Measurements from ENCODE around the gene PSD. TPM values are rescaled to one million over a fixed set of nuclear protein-coding genes. Genes with fewer than 3 reads are reported as not detected.

Gene PSD
- total RNA-seq (1 to 10 TPM in 1 of 2 donors, under 1 TPM in 1; 0.16 to 1.4 TPM), polyA plus RNA-seq (under 1 TPM; 0.25 to 0.33 TPM)
- long read RNA-seq, donor 1, partial matches to known transcripts, result 0 of 1 reads
- long read RNA-seq, donor 1, other reads (novel, unspliced or antisense), result 1 of 1 reads
- long read RNA-seq, donor 2, partial matches to known transcripts, result 1 of 3 reads
- long read RNA-seq, donor 2, other reads (novel, unspliced or antisense), result 2 of 3 reads

GRCh38 chr10:102418622-102419268, at the start of gene PSD:
Gene PSD, minus strand, starts transcription at chr10:102418785. Its CDS starts 1,747 bp downstream, at chr10:102417038.
- no peak for ATAC-seq (ENCODE audit: low FRiP score)

GRCh38 chr10:102467971-102468438, 49.4 kb upstream of the PSD start:
- H3K27me3 ChIP-seq (ENCODE audit: control insufficient read depth in 1 of 2, insufficient read depth in 2 of 2, low read length in 1 of 2), result no peaks in the 10 kb centered on the region
- no peaks in the 10 kb centered on the region for H3K36me3 ChIP-seq (ENCODE audit: control insufficient read depth in 1 of 2, insufficient read depth in 2 of 2, low read length in 1 of 2)
- no peak overlapping the region for H3K4me3 ChIP-seq (ENCODE audit: low read length in 2 of 2)
- DNase-seq (no peak), ATAC-seq (ENCODE audit: low FRiP score) (no peak)
- intact Hi-C loops (cut with DNase I), result no loop called here
- WGBS, 2 donors, result 58 to 71% methylated on average over 6 of the region's 6 CpGs
- no peaks in the 10 kb centered on the region for H3K4me1 ChIP-seq (ENCODE audit: control insufficient read depth in 1 of 2, insufficient read depth in 2 of 2, low read length in 2 of 2)
- no peaks in the 10 kb centered on the region for H3K9me3 ChIP-seq (ENCODE audit: control insufficient read depth, low read length)
- no peak overlapping the region for H3K27ac ChIP-seq (ENCODE audit: low read depth in 1 of 2, low read length in 2 of 2)

More at GRCh38 chr10:102418622-102419268, at the start of gene PSD:
- H3K4me3 ChIP-seq (ENCODE audit: low read length in 2 of 2), result no peak within 1 kb of the TSS
- DNase-seq, result no peak
- H3K27ac ChIP-seq (ENCODE audit: low read depth in 1 of 2, low read length in 2 of 2), result no peak within 1 kb of the TSS
- 2% methylated on average over 33 to 45 of the region's 45 CpGs for WGBS, 2 donors
- no peaks in the 10 kb centered on the region for H3K4me1 ChIP-seq (ENCODE audit: control insufficient read depth in 1 of 2, insufficient read depth in 2 of 2, low read length in 2 of 2)
- H3K27me3 ChIP-seq (ENCODE audit: control insufficient read depth in 1 of 2, insufficient read depth in 2 of 2, low read length in 1 of 2), result no peaks in the 10 kb centered on the region
- H3K9me3 ChIP-seq (ENCODE audit: control insufficient read depth, low read length), result no peaks in the 10 kb centered on the region
- intact Hi-C loops (cut with DNase I), result no loop called here
- no peaks in the 10 kb centered on the region for H3K36me3 ChIP-seq (ENCODE audit: control insufficient read depth in 1 of 2, insufficient read depth in 2 of 2, low read length in 1 of 2)

DNA sequence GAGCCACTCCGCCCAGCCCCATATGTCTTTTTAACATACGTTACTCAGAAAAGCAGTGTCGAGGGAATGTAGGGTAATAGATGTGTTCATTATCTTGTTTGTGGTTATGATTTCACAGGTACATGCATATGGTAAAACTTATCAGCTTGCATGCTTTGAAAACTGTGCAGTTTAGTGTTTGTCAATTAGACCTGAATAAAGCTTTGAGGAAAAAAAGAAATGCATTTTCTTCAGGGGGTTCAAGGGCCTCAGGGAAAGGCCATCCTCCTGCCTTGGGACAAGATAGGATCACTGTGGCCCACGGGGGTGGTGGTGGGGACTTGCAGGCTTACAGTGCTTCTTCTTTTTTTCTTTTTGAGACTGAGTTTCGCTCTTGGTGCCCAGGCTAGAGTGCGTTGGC, 48.7 kb upstream of the PSD start:
- no peak for DNase-seq
- no peaks in the 10 kb centered on the region for H3K9me3 ChIP-seq (ENCODE audit: control insufficient read depth, low read length)
- H3K4me1 ChIP-seq (ENCODE audit: control insufficient read depth in 1 of 2, insufficient read depth in 2 of 2, low read length in 2 of 2), result no peaks in the 10 kb centered on the region
- H3K36me3 ChIP-seq (ENCODE audit: control insufficient read depth in 1 of 2, insufficient read depth in 2 of 2, low read length in 1 of 2), result no peaks in the 10 kb centered on the region
- intact Hi-C loops (cut with DNase I), result no loop called here
- no peak for ATAC-seq (ENCODE audit: low FRiP score)
- WGBS, 2 donors, result 73 to 93% methylated on average over 6 of the region's 6 CpGs
- no peak overlapping the region for H3K27ac ChIP-seq (ENCODE audit: low read depth in 1 of 2, low read length in 2 of 2)
- no peaks in the 10 kb centered on the region for H3K27me3 ChIP-seq (ENCODE audit: control insufficient read depth in 1 of 2, insufficient read depth in 2 of 2, low read length in 1 of 2)
- no peak overlapping the region for H3K4me3 ChIP-seq (ENCODE audit: low read length in 2 of 2)

GRCh38 chr10:102465466-102465865, 46.9 kb upstream of the PSD start:
- no peaks in the 10 kb centered on the region for H3K27me3 ChIP-seq (ENCODE audit: control insufficient read depth in 1 of 2, insufficient read depth in 2 of 2, low read length in 1 of 2)
- H3K4me1 ChIP-seq (ENCODE audit: control insufficient read depth in 1 of 2, insufficient read depth in 2 of 2, low read length in 2 of 2), result no peaks in the 10 kb centered on the region
- H3K4me3 ChIP-seq (ENCODE audit: low read length in 2 of 2), result no peak overlapping the region
- 45 to 54% methylated on average over 3 of the region's 3 CpGs for WGBS, 2 donors
- intact Hi-C loops (cut with DNase I), result no loop called here
- no peak overlapping the region for H3K27ac ChIP-seq (ENCODE audit: low read depth in 1 of 2, low read length in 2 of 2)
- DNase-seq, result no peak
- no peaks in the 10 kb centered on the region for H3K9me3 ChIP-seq (ENCODE audit: control insufficient read depth, low read length)
- ATAC-seq (ENCODE audit: low FRiP score), result no peak
- H3K36me3 ChIP-seq (ENCODE audit: control insufficient read depth in 1 of 2, insufficient read depth in 2 of 2, low read length in 1 of 2), result no peaks in the 10 kb centered on the region

- Histone ChIP-seq H3K9me3 (ENCODE audit: control insufficient read depth, low read length) (no peaks in the 10 kb centered on the region), H3K27me3 (ENCODE audit: control insufficient read depth in 1 of 2, insufficient read depth in 2 of 2, low read length in 1 of 2) (no peaks in the 10 kb centered on the region), H3K36me3 (ENCODE audit: control insufficient read depth in 1 of 2, insufficient read depth in 2 of 2, low read length in 1 of 2) (no peaks in the 10 kb centered on the region), H3K4me1 (ENCODE audit: control insufficient read depth in 1 of 2, insufficient read depth in 2 of 2, low read length in 2 of 2) (no peaks in the 10 kb centered on the region), H3K4me3 (ENCODE audit: low read length in 2 of 2) (no peak overlapping the region), H3K27ac (ENCODE audit: low read depth in 1 of 2, low read length in 2 of 2) (no peak overlapping the region)
- DNase-seq (no peak), ATAC-seq (ENCODE audit: low FRiP score) (no peak)
- WGBS, 2 donors, result 89 to 92% methylated on average over 10 of the region's 10 CpGs
- intact Hi-C loops (cut with DNase I), result no loop called here
Observed at GRCh38 chr10:102463983-102464382, 45.4 kb upstream of the PSD start.

DNA sequence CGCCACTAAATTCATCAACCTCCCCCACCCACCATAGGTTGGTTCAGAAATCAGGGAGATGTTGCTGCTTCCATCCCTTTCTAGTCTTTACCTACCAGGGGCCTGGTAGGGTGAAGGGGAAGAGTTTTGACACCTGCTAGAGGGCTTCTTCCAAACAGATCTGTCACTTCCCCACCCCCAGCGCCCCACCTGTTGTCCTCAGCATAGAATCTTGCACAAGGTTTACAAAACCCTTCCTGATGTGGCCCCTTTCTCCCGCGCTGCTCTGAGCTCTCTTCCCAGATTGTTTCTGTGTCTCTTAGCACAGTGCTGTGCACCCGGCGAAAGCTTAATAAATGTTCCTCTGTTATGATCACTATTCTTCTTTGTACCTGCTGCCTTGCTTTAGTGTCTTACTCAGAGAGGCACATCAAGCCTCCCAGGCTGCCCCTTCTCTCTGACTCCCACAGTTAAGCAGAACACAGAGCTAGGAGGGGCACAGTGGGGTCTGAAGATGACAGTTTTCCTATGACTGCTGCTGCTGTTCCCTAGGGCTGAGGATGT, 44.0 kb upstream of the PSD start:
- DNase-seq (no peak), ATAC-seq (ENCODE audit: low FRiP score) (no peak)
- no peaks in the 10 kb centered on the region for H3K9me3 ChIP-seq (ENCODE audit: control insufficient read depth, low read length)
- no peak overlapping the region for H3K27ac ChIP-seq (ENCODE audit: low read depth in 1 of 2, low read length in 2 of 2)
- no peak overlapping the region for H3K4me3 ChIP-seq (ENCODE audit: low read length in 2 of 2)
- H3K4me1 ChIP-seq (ENCODE audit: control insufficient read depth in 1 of 2, insufficient read depth in 2 of 2, low read length in 2 of 2), result no peaks in the 10 kb centered on the region
- intact Hi-C loops (cut with DNase I), result no loop called here
- no peaks in the 10 kb centered on the region for H3K36me3 ChIP-seq (ENCODE audit: control insufficient read depth in 1 of 2, insufficient read depth in 2 of 2, low read length in 1 of 2)
- WGBS, 2 donors, result 68 to 73% methylated on average over 6 of the region's 6 CpGs
- no peaks in the 10 kb centered on the region for H3K27me3 ChIP-seq (ENCODE audit: control insufficient read depth in 1 of 2, insufficient read depth in 2 of 2, low read length in 1 of 2)

GRCh38 chr10:102461187-102462054, 42.8 kb upstream of the PSD start:
- no peaks in the 10 kb centered on the region for H3K4me1 ChIP-seq (ENCODE audit: control insufficient read depth in 1 of 2, insufficient read depth in 2 of 2, low read length in 2 of 2)
- peak; percentile 95 for ATAC-seq (ENCODE audit: low FRiP score)
- WGBS, 2 donors, result 8% methylated on average over 54 of the region's 54 CpGs
- no peaks in the 10 kb centered on the region for H3K9me3 ChIP-seq (ENCODE audit: control insufficient read depth, low read length)
- peak overlapping the region; percentile 7 to 32 for H3K4me3 ChIP-seq (ENCODE audit: low read length in 2 of 2)
- no peaks in the 10 kb centered on the region for H3K36me3 ChIP-seq (ENCODE audit: control insufficient read depth in 1 of 2, insufficient read depth in 2 of 2, low read length in 1 of 2)
- DNase-seq, result peak; percentile 94 to 96
- H3K27me3 ChIP-seq (ENCODE audit: control insufficient read depth in 1 of 2, insufficient read depth in 2 of 2, low read length in 1 of 2), result no peaks in the 10 kb centered on the region
- intact Hi-C loops (cut with DNase I), result no loop called here
- no peak overlapping the region for H3K27ac ChIP-seq (ENCODE audit: low read depth in 1 of 2, low read length in 2 of 2)

- Histone ChIP-seq H3K4me1 (ENCODE audit: control insufficient read depth in 1 of 2, insufficient read depth in 2 of 2, low read length in 2 of 2) (no peaks in the 10 kb centered on the region), H3K36me3 (ENCODE audit: control insufficient read depth in 1 of 2, insufficient read depth in 2 of 2, low read length in 1 of 2) (no peaks in the 10 kb centered on the region), H3K9me3 (ENCODE audit: control insufficient read depth, low read length) (no peaks in the 10 kb centered on the region), H3K27ac (ENCODE audit: low read depth in 1 of 2, low read length in 2 of 2) (no peak overlapping the region), H3K4me3 (ENCODE audit: low read length in 2 of 2) (peak overlapping the region; percentile 7 to 32), H3K27me3 (ENCODE audit: control insufficient read depth in 1 of 2, insufficient read depth in 2 of 2, low read length in 1 of 2) (no peaks in the 10 kb centered on the region)
- ATAC-seq (ENCODE audit: low FRiP score) (peak; percentile 34), DNase-seq (no peak)
- 30 to 32% methylated on average over 8 of the region's 8 CpGs for WGBS, 2 donors
- intact Hi-C loops (cut with DNase I), result no loop called here
Observed at GRCh38 chr10:102460836-102461186, 42.2 kb upstream of the PSD start.
